NOMO-1 treated with DMSO at 0.1 percent for 48 hours (cell line): Measurements from ENCODE around the gene BPIFB2.

Source experiments
- DNase-seq: peaks from one replicate; lab custom pipeline; 2025; ENCODE audit not compliant: unreplicated experiment; lab: John Stamatoyannopoulos, UW

The BPIFB2 gene

GRCh38 chr20:33005908-33006775 is 1.4 kb upstream of the BPIFB2 start:
- DNase-seq, result no peak

- no peak for DNase-seq
Observed at GRCh38 chr20:33006776-33007375, 628 bp upstream of the BPIFB2 start.

- no peak for DNase-seq
Observed at GRCh38 chr20:33008336-33009213, 1.1 kb downstream of the BPIFB2 start.

- no peak for DNase-seq
Observed at GRCh38 chr20:33009214-33010132, 2.0 kb downstream of the BPIFB2 start.

GRCh38 chr20:33010133-33010504 is 2.6 kb downstream of the BPIFB2 start:
- DNase-seq, result no peak

GRCh38 chr20:33010674-33011449 is 3.4 kb downstream of the BPIFB2 start:
- DNase-seq, result no peak

GRCh38 chr20:33012327-33013189 is 5.1 kb downstream of the BPIFB2 start:
- no peak for DNase-seq

GRCh38 chr20:33013701-33014326 is 6.3 kb downstream of the BPIFB2 start:
- no peak for DNase-seq

GRCh38 chr20:33014336-33015113 is 7.0 kb downstream of the BPIFB2 start:
- DNase-seq, result no peak

GRCh38 chr20:33015114-33015484 is 7.6 kb downstream of the BPIFB2 start:
- DNase-seq, result no peak

- DNase-seq, result no peak
Observed at GRCh38 chr20:33015700-33016580, 8.4 kb downstream of the BPIFB2 start.

GRCh38 chr20:33016581-33017109 is 9.1 kb downstream of the BPIFB2 start:
- DNase-seq, result no peak

- no peak for DNase-seq
Observed at GRCh38 chr20:33017542-33017941, 10.0 kb downstream of the BPIFB2 start.

GRCh38 chr20:33018169-33018931 is 10.8 kb downstream of the BPIFB2 start:
- no peak for DNase-seq

GRCh38 chr20:33019465-33020277 is 12.2 kb downstream of the BPIFB2 start:
- DNase-seq, result no peak
